ENCODE measurements around the gene ITM2B.

The ITM2B gene

DNA sequence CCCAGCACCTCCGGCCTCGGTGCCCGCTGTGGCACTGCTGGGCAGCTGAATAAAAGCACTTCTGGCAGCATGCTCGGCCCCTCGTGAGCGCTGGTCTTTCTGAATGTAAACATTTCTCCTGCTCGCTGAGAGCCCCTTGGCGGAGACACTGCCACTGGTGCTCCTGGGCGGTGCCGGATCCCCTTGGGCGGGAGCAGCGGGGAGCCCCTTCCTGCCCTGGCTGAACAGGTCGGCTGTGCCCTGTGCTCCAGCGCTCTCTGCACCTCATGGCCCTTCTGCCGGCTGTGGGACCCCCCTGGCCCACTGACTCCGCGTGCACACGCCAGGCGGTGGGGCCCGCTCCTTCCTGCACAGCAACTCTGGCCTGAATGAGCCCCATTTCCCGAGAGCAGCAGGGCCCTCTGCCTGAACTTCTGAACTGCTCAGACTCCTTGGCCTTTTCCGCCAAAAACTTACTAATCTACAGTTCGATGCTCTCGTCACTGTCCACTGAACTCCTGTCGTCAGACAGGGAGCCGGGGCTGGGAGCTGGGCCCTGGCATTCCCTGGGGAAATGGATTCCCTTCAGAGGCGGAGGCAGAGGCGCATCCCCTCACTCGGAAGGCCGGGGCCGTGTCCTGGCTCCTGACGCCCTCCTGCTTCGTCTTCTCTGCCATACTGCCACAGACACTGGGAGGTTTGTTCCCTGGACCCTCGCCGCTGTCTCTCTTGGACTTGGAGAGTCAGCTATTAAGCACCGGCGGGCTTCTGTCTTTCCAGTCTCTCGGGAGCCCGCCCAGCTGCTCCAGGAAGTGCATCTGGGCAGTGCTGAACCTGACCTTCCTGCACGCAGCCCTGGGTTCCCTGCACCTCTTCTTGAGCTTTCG, 84.7 kb downstream of the ITM2B start:
- peaks cover 3% of the 10 kb centered on the region for H3K4me1 ChIP-seq (ENCODE audit: control insufficient read depth, insufficient read depth, low read length, poor library complexity, severe bottlenecking)
- H3K27me3 ChIP-seq (replicated peaks; ENCODE audit: control insufficient read depth, insufficient read depth, low read length, poor library complexity, severe bottlenecking) = no peaks in the 10 kb centered on the region
- H3K27ac ChIP-seq (ENCODE audit: insufficient read depth, low read length, poor library complexity, severe bottlenecking) = no peak overlapping the region
- DNase-seq = no peak
- H3K36me3 ChIP-seq (ENCODE audit: control insufficient read depth, insufficient read depth, low read length) = peaks cover 5% of the 10 kb centered on the region
- H3K9me3 ChIP-seq (ENCODE audit: control insufficient read depth, low read length) = peaks cover 3% of the 10 kb centered on the region
- H3K4me3 ChIP-seq (ENCODE audit: insufficient read depth, low read depth, low read length, poor library complexity, severe bottlenecking) = no peak overlapping the region

GRCh38 chr13:48318377-48318811, 85.4 kb downstream of the ITM2B start:
- Histone ChIP-seq H3K36me3 (ENCODE audit: control insufficient read depth, insufficient read depth, low read length) (peaks cover 5% of the 10 kb centered on the region), H3K27ac (ENCODE audit: insufficient read depth, low read length, poor library complexity, severe bottlenecking) (no peak overlapping the region), H3K4me3 (ENCODE audit: insufficient read depth, low read depth, low read length, poor library complexity, severe bottlenecking) (peak overlapping the region; percentile 51), H3K9me3 (ENCODE audit: control insufficient read depth, low read length) (peaks cover 3% of the 10 kb centered on the region), H3K4me1 (ENCODE audit: control insufficient read depth, insufficient read depth, low read length, poor library complexity, severe bottlenecking) (peaks cover 3% of the 10 kb centered on the region), H3K27me3 (replicated peaks; ENCODE audit: control insufficient read depth, insufficient read depth, low read length, poor library complexity, severe bottlenecking) (no peaks in the 10 kb centered on the region)
- no peak for DNase-seq

DNA sequence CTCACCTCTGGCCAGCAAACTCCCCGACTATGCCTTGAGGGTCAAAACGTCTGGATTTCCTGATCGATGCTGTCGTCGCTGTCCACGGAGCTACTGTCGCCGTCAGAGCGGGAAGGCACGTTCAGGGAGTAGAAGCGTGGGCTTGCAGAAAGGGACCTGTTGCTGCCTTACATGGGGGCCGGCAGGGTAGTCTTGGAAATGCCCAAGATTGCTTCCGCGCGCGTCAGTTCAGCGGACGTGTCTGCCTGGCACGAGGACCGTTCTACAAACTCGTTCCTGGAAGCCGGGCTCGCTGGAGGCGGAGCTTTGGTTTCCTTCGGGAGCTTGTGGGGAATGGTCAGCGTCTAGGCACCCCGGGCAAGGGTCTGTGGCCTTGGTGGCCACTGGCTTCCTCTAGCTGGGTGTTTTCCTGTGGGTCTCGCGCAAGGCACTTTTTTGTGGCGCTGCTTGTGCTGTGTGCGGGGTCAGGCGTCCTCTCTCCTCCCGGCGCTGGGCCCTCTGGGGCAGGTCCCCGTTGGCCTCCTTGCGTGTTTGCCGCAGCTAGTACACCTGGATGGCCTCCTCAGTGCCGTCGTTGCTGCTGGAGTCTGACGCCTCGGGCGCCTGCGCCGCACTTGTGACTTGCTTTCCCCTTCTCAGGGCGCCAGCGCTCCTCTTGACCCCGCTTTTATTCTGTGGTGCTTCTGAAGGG, 86.0 kb downstream of the ITM2B start:
- H3K4me1 ChIP-seq (ENCODE audit: control insufficient read depth, insufficient read depth, low read length, poor library complexity, severe bottlenecking) = peaks cover 3% of the 10 kb centered on the region
- peak overlapping the region; percentile 51 for H3K4me3 ChIP-seq (ENCODE audit: insufficient read depth, low read depth, low read length, poor library complexity, severe bottlenecking)
- H3K27me3 ChIP-seq (replicated peaks; ENCODE audit: control insufficient read depth, insufficient read depth, low read length, poor library complexity, severe bottlenecking) = no peaks in the 10 kb centered on the region
- no peak for DNase-seq
- peaks cover 5% of the 10 kb centered on the region for H3K36me3 ChIP-seq (ENCODE audit: control insufficient read depth, insufficient read depth, low read length)
- H3K9me3 ChIP-seq (ENCODE audit: control insufficient read depth, low read length) = peaks cover 3% of the 10 kb centered on the region
- H3K27ac ChIP-seq (ENCODE audit: insufficient read depth, low read length, poor library complexity, severe bottlenecking) = no peak overlapping the region

All from effector memory CD4-positive, alpha-beta T cell (primary cell).